ENCODE data around the gene ADGRF5. TPM values are rescaled to one million over a fixed set of nuclear protein-coding genes. Genes with fewer than 3 reads are reported as not detected.

ADGRF5 gene, protein sequence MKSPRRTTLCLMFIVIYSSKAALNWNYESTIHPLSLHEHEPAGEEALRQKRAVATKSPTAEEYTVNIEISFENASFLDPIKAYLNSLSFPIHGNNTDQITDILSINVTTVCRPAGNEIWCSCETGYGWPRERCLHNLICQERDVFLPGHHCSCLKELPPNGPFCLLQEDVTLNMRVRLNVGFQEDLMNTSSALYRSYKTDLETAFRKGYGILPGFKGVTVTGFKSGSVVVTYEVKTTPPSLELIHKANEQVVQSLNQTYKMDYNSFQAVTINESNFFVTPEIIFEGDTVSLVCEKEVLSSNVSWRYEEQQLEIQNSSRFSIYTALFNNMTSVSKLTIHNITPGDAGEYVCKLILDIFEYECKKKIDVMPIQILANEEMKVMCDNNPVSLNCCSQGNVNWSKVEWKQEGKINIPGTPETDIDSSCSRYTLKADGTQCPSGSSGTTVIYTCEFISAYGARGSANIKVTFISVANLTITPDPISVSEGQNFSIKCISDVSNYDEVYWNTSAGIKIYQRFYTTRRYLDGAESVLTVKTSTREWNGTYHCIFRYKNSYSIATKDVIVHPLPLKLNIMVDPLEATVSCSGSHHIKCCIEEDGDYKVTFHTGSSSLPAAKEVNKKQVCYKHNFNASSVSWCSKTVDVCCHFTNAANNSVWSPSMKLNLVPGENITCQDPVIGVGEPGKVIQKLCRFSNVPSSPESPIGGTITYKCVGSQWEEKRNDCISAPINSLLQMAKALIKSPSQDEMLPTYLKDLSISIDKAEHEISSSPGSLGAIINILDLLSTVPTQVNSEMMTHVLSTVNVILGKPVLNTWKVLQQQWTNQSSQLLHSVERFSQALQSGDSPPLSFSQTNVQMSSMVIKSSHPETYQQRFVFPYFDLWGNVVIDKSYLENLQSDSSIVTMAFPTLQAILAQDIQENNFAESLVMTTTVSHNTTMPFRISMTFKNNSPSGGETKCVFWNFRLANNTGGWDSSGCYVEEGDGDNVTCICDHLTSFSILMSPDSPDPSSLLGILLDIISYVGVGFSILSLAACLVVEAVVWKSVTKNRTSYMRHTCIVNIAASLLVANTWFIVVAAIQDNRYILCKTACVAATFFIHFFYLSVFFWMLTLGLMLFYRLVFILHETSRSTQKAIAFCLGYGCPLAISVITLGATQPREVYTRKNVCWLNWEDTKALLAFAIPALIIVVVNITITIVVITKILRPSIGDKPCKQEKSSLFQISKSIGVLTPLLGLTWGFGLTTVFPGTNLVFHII (N-terminal part only)
- 0.37 TPM in 1 of 2 replicates, not detected in the other for total RNA-seq

DNA sequence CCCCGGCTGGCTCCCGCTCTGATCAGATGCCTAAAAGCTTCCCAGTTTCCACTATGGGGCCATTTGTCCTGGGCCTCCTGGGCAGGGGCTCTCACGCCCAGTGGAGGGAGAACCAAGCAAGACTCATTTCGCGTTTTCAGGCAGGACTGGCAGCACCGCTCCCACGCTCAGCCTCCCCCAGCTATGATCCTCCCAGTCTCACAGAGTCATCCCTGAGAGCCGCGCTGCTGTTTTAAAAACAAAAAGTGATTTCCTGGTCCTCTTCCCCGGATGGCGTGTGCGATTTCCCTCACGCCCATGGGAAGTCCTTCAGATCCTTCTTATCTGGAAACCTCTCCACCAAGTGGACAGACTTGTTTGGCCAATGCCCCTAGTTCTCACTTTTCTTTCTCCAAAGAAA lies at the start of gene ADGRF5:
Gene ADGRF5 (minus strand): TSS at position 208 of the 400 bp plus-strand sequence. CDS start 15,176 bp downstream, outside the sequence.

Other genes starting within 250 kb of the ADGRF5 start
- gene TDRD6, start 234.1 kb downstream of the ADGRF5 start, total RNA-seq = under 0.01 and 0.20 TPM in 2 replicates
- gene PLA2G7, start 186.6 kb downstream of the ADGRF5 start, total RNA-seq = not detected in 2 replicates
- gene ANKRD66, start 175.0 kb downstream of the ADGRF5 start, total RNA-seq = not detected in 2 replicates
- gene MEP1A, start 128.5 kb downstream of the ADGRF5 start, total RNA-seq = not detected in 2 replicates
- gene ADGRF1, start 120.4 kb upstream of the ADGRF5 start, total RNA-seq = not detected in 2 replicates